Heart left ventricle (tissue), 16 donors: ENCODE results near the gene MEF2A. TPM values are rescaled to one million over a fixed set of nuclear protein-coding genes. Genes with fewer than 3 reads are reported as not detected.

Source experiments
- ATAC-seq, 4 donors: fragments of 200-7000 bp; cut with Tn5 transposase; one replicate each; pipeline ENCODE4 v1.9.1; 2020 to 2022; ENCODE audit warnings: moderate library complexity in 4 of 4, mild to moderate bottlenecking in 3 of 4, moderate number of reproducible peaks in 1 of 4
- DNase-seq, 5 donors: peaks; one replicate each; pipeline ENCODE4 v3.0.0-alpha.2; 2020
- H3K27ac ChIP-seq, 12 donors: fragments of 200-600 bp; sonication (generic) in 4 of 12; one replicate each; pipeline versions ENCODE4 v1.5.0 to v1.8.0; 2016 to 2022; ENCODE audit warnings: mild to moderate bottlenecking in 2 of 12
- H3K27me3 ChIP-seq, 9 donors: fragments of 200-600 bp; sonication (generic) in 2 of 9; one replicate each; pipeline versions ENCODE4 v1.5.1 to v1.8.0; 2016 to 2022; ENCODE audit warnings: mild to moderate bottlenecking in 3 of 9
- H3K36me3 ChIP-seq, 9 donors: fragments of 200-600 bp; sonication (generic) in 2 of 9; one replicate each; pipeline versions ENCODE4 v1.5.0 to v1.8.0; 2018 to 2022; ENCODE audit warnings: mild to moderate bottlenecking in 2 of 9
- H3K4me1 ChIP-seq, 12 donors: fragments of 200-600 bp; sonication (generic) in 4 of 12; one replicate each; pipeline versions ENCODE4 v1.5.0 to v1.8.0; 2016 to 2022; ENCODE audit warnings: mild to moderate bottlenecking in 3 of 12
- H3K4me3 ChIP-seq, 12 donors: fragments of 200-600 bp; sonication (generic) in 4 of 12; one replicate each; pipeline versions ENCODE4 v1.5.0 to v1.8.0; 2017 to 2022; ENCODE audit warnings: mild to moderate bottlenecking in 9 of 12, moderate library complexity in 4 of 12
- H3K9me3 ChIP-seq, 12 donors: fragments of 200-600 bp; sonication (generic) in 4 of 12; one replicate each; pipeline versions ENCODE4 v1.5.0 to v1.8.0; 2016 to 2022; ENCODE audit warnings: mild to moderate bottlenecking in 1 of 12
- POLR2A ChIP-seq, 2 donors: fragments of 450-650 bp; IDR thresholded peaks; one replicate each; pipeline ENCODE4 v1.6.1; 2017; ENCODE audit warnings: antibody characterized with exemption in 2 of 2, mild to moderate bottlenecking in 2 of 2, moderate library complexity in 2 of 2
- WGBS, 4 donors: extraction: QIAGEN DNeasy Blood & Tissue Kit in 2 of 4; methylation state at CpG; one replicate each; pipeline versions ENCODE4 v1.1.5 to v1.1.7; 2013 to 2018; 5-methylcytosine and 5-hydroxymethylcytosine counted together
- intact Hi-C, 10 donors: fragments of 100-400 bp; cut with DNase I; formaldehyde crosslinking; loops; one replicate each; pipeline versions ENCODE4 v1.11.1 to v1.14.2; 2022
- polyA plus RNA-seq, 2 donors: library from polyadenylated mRNA; stranded (reverse); fragments of 200-250 nt; gene quantifications; one replicate each; pipeline ENCODE4 v1.2.3, GENCODE V29; 2013
- total RNA-seq, 9 donors: library from RNA; depleted of rRNA in 2 of 9; stranded (reverse); fragments of >200 nt in 2 of 9; fragmentation: NEBNext Ultra II Directional in 3 of 9; extraction: Animal tissue kit (Norgen Biotek cat#: 25700) in 3 of 9; gene quantifications; one replicate each; pipeline versions ENCODE4 v1.1.0 to v1.2.4, GENCODE V29; 2016 to 2023
- TF ChIP-seq, protein P1 (sequence below), 12 donors: fragments of 200-600 bp; sonication (generic) in 4 of 12; IDR thresholded peaks; one replicate each; pipeline versions ENCODE4 v1.5.0 to v1.8.0; 2018 to 2022; ENCODE audit warnings: antibody characterized with exemption in 12 of 12, mild to moderate bottlenecking in 5 of 12
- donor health status: ischemic (EF 13 %, LVEDD 7.1; RV severe dilation, severe dysfunction).
- donor health status: healthy with polysubstance abuse.
- donor health status: DM: no; HTN: yes; CAD: no.
- donor health status: DM: no; HTN: no; CAD: no.
- donor health status: ischemic (EF 25% LVEDD 6.9; RV normal size, moderate dysfunction).
- donor health status: ischemic (EF 25% LVEDD 5.7; RV mildly dilated, moderate dysfunction).
- donor health status: healthy.
- donor health status: DM: yes; HTN: yes; CAD: no.
- donor health status: ischemic (EF 35%, LVEDD 5.7; RV mildly dilated, moderate dysfunction).
- donor health status: nonischemic (EF 11% LVEDD 7.7; RV severe dilation, severe dysfunction).
- donor health status: DM: yes; HTN: yes; CAD: no.
- donor health status: PGD.
- donor health status: ischemic (EF 29% LVEDD 5.4; RV normal size, mild dysfunction).
- donor health status: nonischemic (EF 23%, LVEDD 6.1; RV moderate dilation, normal function).

Gene MEF2A
- total and polyA plus RNA-seq, 11 donors = 53.4 to 192 (median 153) TPM

DNA sequence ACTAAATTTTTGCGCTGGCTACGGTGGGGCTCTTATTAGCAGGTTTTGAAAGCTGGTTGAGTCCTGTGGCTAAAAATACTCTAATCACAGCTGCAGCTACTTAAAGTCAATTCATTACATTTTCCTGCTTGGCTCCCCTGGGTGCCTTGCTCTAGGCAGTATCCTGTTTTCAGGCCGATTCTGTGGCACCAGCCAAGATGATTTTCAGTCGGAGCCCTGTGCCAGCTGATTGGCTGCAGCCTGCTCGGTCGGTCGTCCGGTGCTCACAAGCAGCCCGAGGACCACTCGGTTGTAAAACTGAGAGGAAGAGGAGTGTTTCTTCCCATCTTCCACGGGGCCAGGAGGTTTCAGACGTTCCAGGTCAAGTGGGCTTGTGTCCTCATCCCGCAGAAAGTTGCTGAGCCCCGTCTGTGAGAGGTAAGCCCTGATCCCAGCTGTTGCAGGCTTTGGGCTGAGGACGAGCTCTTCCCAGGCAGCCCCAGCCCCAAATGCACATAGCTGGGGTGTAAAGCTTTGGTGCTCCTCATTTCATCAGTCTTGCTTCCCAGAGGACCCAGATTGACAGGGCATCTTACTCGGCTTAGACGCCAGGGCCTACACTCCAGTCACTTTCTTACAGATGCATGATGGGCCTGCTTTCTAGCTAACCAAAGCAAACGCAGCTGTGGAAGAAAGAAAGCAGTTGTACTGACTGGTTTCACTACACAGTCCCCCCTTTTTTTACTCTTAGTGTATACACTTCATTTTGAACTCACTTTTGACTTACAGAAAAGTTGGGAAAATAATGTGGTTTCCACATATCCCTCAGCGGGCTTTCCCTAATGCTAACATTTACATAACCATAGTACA is 151.6 kb downstream of the MEF2A start:
- peak in 4 of 5 donors; percentile 62 to 75 (median 65) for DNase-seq
- peak; percentile 41 to 74 (median 70) for ATAC-seq
- intact Hi-C loops = no loop called here
- peaks cover 9 to 68% (median 41%) of the 10 kb centered on the region in 12 donors for H3K4me1 ChIP-seq
- H3K27ac ChIP-seq = peak overlapping the region; percentile 45 to 83 (median 64)
- WGBS, 4 donors = 17 to 25% (median 22%) methylated on average over 13 to 19 of the region's 19 CpGs
- H3K27me3 ChIP-seq = no peaks in the 10 kb centered on the region
- H3K36me3 ChIP-seq = peaks cover 0 to 48% (median 31%) of the 10 kb centered on the region in 9 donors
- H3K4me3 ChIP-seq = peak overlapping the region in 7 of 12 donors; percentile 0 to 38 (median 21)
- H3K9me3 ChIP-seq = no peaks in the 10 kb centered on the region
- TF ChIP-seq, protein P1, sequence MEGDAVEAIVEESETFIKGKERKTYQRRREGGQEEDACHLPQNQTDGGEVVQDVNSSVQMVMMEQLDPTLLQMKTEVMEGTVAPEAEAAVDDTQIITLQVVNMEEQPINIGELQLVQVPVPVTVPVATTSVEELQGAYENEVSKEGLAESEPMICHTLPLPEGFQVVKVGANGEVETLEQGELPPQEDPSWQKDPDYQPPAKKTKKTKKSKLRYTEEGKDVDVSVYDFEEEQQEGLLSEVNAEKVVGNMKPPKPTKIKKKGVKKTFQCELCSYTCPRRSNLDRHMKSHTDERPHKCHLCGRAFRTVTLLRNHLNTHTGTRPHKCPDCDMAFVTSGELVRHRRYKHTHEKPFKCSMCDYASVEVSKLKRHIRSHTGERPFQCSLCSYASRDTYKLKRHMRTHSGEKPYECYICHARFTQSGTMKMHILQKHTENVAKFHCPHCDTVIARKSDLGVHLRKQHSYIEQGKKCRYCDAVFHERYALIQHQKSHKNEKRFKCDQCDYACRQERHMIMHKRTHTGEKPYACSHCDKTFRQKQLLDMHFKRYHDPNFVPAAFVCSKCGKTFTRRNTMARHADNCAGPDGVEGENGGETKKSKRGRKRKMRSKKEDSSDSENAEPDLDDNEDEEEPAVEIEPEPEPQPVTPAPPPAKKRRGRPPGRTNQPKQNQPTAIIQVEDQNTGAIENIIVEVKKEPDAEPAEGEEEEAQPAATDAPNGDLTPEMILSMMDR (IDR thresholded peaks at IDR 0.05) = no peak
- TF ChIP-seq POLR2A (IDR thresholded peaks at IDR 0.05) = no peak

DNA sequence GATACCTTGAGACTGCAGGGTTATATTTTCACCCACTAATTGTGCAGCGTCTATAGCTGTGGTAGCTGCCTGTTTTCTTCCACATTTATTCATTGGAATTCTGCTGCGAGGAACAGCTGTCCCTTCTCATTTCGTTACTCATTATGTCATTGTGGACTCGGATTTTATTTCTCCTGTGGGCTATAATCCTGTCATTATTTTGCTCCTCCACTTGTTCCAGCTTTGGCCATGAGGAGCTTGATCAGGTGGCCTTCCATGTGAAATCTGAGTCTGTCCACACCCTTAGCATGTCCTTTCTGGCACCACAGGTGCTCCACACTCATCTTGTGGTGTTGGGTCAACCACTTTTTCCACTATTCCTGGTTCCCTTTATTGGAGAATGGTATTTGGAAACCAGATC is 152.6 kb downstream of the MEF2A start:
- peak in 2 of 4 donors; percentile 19 to 25 for ATAC-seq
- WGBS, 4 donors = 76 to 87% (median 82%) methylated on average over 4 of the region's 4 CpGs
- no peaks in the 10 kb centered on the region for H3K9me3 ChIP-seq
- H3K27me3 ChIP-seq = no peaks in the 10 kb centered on the region
- H3K27ac ChIP-seq = peak overlapping the region in 5 of 12 donors; percentile 56 to 77 (median 70)
- peaks cover 0 to 38% (median 21%) of the 10 kb centered on the region in 9 donors for H3K36me3 ChIP-seq
- TF ChIP-seq POLR2A (IDR thresholded peaks at IDR 0.05) = no peak
- TF ChIP-seq, protein P1 (IDR thresholded peaks at IDR 0.05) = no peak
- DNase-seq = no peak
- no peak overlapping the region for H3K4me3 ChIP-seq
- intact Hi-C loops = no loop called here
- H3K4me1 ChIP-seq = peaks cover 9 to 62% (median 36%) of the 10 kb centered on the region in 12 donors

DNA sequence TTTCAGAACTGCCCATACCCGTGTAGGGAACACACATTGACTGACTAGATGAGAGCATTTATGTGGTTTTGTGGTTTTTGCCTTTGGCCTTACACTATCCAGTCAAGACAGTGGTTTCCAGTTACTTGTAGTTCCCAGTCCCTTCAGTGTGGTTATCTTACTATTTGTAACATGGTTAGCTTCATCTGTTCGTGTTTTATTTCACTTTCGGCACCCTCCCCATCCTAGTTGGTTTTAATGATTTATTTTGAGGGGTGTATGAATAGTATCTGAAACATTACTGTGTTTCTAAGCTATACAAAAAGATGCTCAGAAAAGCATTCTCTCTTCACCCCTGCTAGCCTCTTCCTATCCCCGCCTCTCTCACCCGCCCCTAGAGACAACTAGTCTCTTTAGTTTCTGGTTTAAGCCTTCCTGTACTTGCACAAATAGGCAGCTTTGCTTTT is 153.3 kb downstream of the MEF2A start:
- Histone ChIP-seq H3K4me1 (peaks cover 9 to 59% (median 36%) of the 10 kb centered on the region in 12 donors), H3K9me3 (no peaks in the 10 kb centered on the region), H3K4me3 (no peak overlapping the region), H3K27ac (peak overlapping the region in 2 of 12 donors; percentile 59 to 70), H3K36me3 (peaks cover 0 to 31% (median 14%) of the 10 kb centered on the region in 9 donors), H3K27me3 (no peaks in the 10 kb centered on the region)
- TF ChIP-seq, protein P1 (IDR thresholded peaks at IDR 0.05) = no peak
- TF ChIP-seq POLR2A (IDR thresholded peaks at IDR 0.05) = no peak
- DNase-seq (no peak), ATAC-seq (no peak)
- whole genome bisulfite sequencing, 4 donors = 84 to 89% (median 86%) methylated on average over 5 of the region's 5 CpGs
- intact Hi-C loops = no loop called here

DNA sequence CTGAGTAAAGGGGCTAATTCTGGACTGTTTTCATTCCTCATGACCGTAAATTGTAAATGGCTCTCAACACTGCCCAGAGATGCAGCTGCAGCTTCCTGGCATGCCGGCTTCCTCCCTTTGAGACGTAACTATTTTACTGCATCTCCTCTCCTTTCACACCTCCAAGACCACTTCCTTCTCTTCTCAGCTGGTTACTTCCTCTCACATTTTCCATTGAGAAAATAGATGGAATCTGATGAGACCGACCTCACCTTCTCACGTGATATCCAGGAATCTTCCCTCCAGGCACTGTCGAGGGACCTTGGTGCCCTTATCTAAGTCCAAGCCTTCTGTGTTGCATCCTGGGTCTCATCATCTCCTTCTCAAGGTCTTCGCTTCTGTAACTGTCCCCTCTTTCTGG is 154.7 kb downstream of the MEF2A start:
- 66 to 77% (median 71%) methylated on average over 7 of the region's 7 CpGs for WGBS, 4 donors
- DNase-seq (no peak), ATAC-seq (no peak)
- H3K27ac ChIP-seq = no peak overlapping the region
- intact Hi-C loops = loop anchor here in 2 of 10 donors (5.0 to 10.0 kb wide), 2 partner anchors 438 to 446 kb away; no protein-coding TSS in a partner anchor
- H3K4me1 ChIP-seq = peaks cover 9 to 56% (median 36%) of the 10 kb centered on the region in 12 donors
- H3K9me3 ChIP-seq = no peaks in the 10 kb centered on the region
- no peak for TF ChIP-seq POLR2A (IDR thresholded peaks at IDR 0.05)
- TF ChIP-seq, protein P1 (IDR thresholded peaks at IDR 0.05) = no peak
- peaks cover 0 to 18% (median 3%) of the 10 kb centered on the region in 9 donors for H3K36me3 ChIP-seq
- H3K27me3 ChIP-seq = no peaks in the 10 kb centered on the region
- H3K4me3 ChIP-seq = no peak overlapping the region
